Thyroid gland (tissue), 4 donors: Measurements from ENCODE around the gene GRIN2D. TPM values are rescaled to one million over a fixed set of nuclear protein-coding genes. Genes with fewer than 3 reads are reported as not detected.

Experiments used
- DNase-seq, 2 donors: peaks; one replicate each; pipeline ENCODE4 v3.0.0-alpha.2; 2019
- H3K27ac ChIP-seq, 3 donors: fragments of 200-600 bp; sonication (generic); 1 replicate in 2 of 3; 2 replicates in 1 of 3; pipeline ENCODE4 v1.5.1; 2016 to 2019; ENCODE audit warnings: mild to moderate bottlenecking in 1 of 3, moderate library complexity in 1 of 3
- H3K27me3 ChIP-seq: fragments of 200-600 bp; sonication (generic); one replicate; pipeline ENCODE4 v1.5.1; 2019
- H3K36me3 ChIP-seq, 2 donors: fragments of 200-600 bp; sonication (generic); one replicate each; pipeline ENCODE4 v1.5.1; 2016 to 2019
- H3K4me1 ChIP-seq, 2 donors: fragments of 200-600 bp; sonication (generic); one replicate each; pipeline ENCODE4 v1.5.1; 2017 to 2019
- H3K4me3 ChIP-seq, 3 donors: fragments of 200-600 bp; sonication (generic); replicated peaks in 1 of 3; 1 replicate in 2 of 3; 2 replicates in 1 of 3; pipeline ENCODE4 v1.5.1; 2016; ENCODE audit warnings: mild to moderate bottlenecking in 1 of 3
- H3K9me3 ChIP-seq: fragments of 200-600 bp; sonication (generic); one replicate; pipeline ENCODE4 v1.5.1; 2017
- POLR2A ChIP-seq, 2 donors: fragments of 450-650 bp; IDR thresholded peaks; one replicate each; pipeline ENCODE4 v1.6.1; 2017; ENCODE audit warnings: antibody characterized with exemption in 2 of 2, mild to moderate bottlenecking in 2 of 2, moderate library complexity in 1 of 2
- WGBS, 2 donors: methylation state at CpG; one replicate each; pipeline ENCODE4 v1.1.5; 2017; 5-methylcytosine and 5-hydroxymethylcytosine counted together
- intact Hi-C: fragments of 100-400 bp; cut with DNase I; formaldehyde crosslinking; loops from one replicate; pipeline ENCODE4 v1.15.1; 2023
- total RNA-seq, 4 donors: library from RNA; depleted of rRNA; stranded (reverse); fragments of >200 nt; gene quantifications; one replicate each; pipeline ENCODE4 v1.2.3, GENCODE V29; 2016
- TF ChIP-seq, protein P1 (sequence below), 6 experiments: fragments of 200-600 bp in 3 of 6; fragments of 450-650 bp in 3 of 6; sonication (generic) in 3 of 6; IDR thresholded peaks; one replicate each; pipeline ENCODE4 v1.5.1; 2016 to 2019; ENCODE audit warnings: antibody characterized with exemption in 6 of 6, mild to moderate bottlenecking in 2 of 6, inconsistent platforms in 1 of 6, moderate library complexity in 1 of 6

Gene GRIN2D
- total RNA-seq: 1 to 10 TPM in 1 of 4 donors, under 1 TPM in 3; 0.56 to 2.2 (median 0.84) TPM

DNA sequence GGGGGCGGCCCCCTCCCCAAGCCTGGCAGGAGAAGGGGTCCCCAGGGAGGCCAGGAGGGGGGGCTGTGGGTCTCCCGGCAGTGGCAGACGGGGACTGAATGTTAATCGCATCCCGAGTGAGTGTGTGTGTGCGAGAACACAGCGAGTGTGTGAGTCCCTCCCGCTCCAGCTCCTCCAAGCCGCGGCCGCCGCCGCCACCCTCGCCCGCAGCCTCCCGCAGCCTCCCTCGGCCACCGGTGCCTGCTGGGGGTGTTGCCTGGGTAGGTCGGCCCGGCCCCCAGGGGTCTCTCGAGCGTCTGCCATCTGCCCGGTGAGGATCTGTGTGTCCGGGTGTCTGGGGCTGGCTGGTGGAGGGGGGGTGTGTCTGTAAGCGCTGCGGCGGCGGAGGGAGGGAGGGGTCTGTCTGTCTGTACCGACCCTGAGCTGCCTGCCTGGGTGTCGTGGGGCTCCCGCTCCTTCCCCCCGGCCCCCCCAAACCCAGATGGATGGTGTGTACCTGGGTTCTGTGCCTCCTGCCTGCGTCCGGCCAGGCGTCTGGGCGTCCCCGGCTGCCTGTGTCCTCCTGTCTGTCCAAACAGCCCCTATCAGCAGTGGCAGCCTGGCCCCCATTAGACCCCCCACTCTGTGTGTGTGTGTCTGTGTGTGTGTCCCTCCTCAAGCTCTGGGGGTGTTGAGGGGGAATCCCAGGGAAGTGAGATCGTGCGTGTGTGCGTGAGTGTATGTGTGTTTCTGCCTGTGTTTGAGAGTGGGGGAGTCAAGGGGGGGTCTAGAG, at the start of gene GRIN2D:
GRIN2D (plus strand) TSS at position 110 of the 772 bp plus-strand sequence. CDS start 4,725 bp downstream, outside the sequence.
- peaks cover 0 to 6% of the 10 kb centered on the region in 2 donors for H3K36me3 ChIP-seq
- no peaks in the 10 kb centered on the region for H3K9me3 ChIP-seq
- WGBS, 2 donors: 3 to 5% methylated on average over 13 to 24 of the region's 40 CpGs

DNA sequence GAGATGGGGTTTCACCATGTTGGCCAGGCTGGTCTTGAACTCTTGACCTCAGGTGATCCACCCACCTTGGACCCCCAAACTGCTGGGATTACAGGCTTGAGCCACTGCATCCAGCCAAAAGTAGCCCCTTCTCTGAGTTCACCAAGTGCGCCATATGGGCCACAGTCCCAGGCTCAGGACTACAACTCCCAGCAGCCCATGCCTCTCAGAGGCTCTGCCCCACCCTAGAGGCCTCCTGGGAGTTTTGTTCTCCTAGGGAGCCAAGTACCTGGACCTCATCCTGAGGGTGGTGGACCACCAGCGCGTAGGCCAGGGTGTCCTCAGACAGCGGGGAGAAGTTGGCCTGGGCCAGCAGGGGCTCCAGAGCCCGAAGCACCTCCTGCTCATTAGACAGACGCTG, 48.6 kb upstream of the GRIN2D start:
- H3K27ac ChIP-seq: no peak overlapping the region
- H3K4me1 ChIP-seq: peaks cover 0 to 6% of the 10 kb centered on the region in 2 donors
- H3K9me3 ChIP-seq: no peaks in the 10 kb centered on the region
- no peaks in the 10 kb centered on the region for H3K27me3 ChIP-seq
- intact Hi-C loops: no loop called here
- no peak for DNase-seq
- no peak for TF ChIP-seq POLR2A (IDR thresholded peaks at IDR 0.05)
- TF ChIP-seq, protein P1, sequence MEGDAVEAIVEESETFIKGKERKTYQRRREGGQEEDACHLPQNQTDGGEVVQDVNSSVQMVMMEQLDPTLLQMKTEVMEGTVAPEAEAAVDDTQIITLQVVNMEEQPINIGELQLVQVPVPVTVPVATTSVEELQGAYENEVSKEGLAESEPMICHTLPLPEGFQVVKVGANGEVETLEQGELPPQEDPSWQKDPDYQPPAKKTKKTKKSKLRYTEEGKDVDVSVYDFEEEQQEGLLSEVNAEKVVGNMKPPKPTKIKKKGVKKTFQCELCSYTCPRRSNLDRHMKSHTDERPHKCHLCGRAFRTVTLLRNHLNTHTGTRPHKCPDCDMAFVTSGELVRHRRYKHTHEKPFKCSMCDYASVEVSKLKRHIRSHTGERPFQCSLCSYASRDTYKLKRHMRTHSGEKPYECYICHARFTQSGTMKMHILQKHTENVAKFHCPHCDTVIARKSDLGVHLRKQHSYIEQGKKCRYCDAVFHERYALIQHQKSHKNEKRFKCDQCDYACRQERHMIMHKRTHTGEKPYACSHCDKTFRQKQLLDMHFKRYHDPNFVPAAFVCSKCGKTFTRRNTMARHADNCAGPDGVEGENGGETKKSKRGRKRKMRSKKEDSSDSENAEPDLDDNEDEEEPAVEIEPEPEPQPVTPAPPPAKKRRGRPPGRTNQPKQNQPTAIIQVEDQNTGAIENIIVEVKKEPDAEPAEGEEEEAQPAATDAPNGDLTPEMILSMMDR (IDR thresholded peaks at IDR 0.05): no peak
- H3K4me3 ChIP-seq: no peak overlapping the region
- H3K36me3 ChIP-seq: no peaks in the 10 kb centered on the region
- WGBS, 2 donors: 98 to 100% methylated on average over 2 to 6 of the region's 6 CpGs

More for the DNA sequence above, at the start of gene GRIN2D:
- Histone ChIP-seq H3K4me3 (no peak within 1 kb of the TSS), H3K27me3 (peaks cover 32% of the 10 kb centered on the region), H3K4me1 (peaks cover 9 to 22% of the 10 kb centered on the region in 2 donors), H3K27ac (no peak within 1 kb of the TSS)
- TF ChIP-seq POLR2A (IDR thresholded peaks at IDR 0.05): no peak
- TF ChIP-seq, protein P1 (IDR thresholded peaks at IDR 0.05): no peak
- intact Hi-C loops: loop anchor here (10.0 kb wide), 1 partner anchor 51 kb away; the partner anchor contains the start of gene GRWD1
- no peak for DNase-seq

DNA sequence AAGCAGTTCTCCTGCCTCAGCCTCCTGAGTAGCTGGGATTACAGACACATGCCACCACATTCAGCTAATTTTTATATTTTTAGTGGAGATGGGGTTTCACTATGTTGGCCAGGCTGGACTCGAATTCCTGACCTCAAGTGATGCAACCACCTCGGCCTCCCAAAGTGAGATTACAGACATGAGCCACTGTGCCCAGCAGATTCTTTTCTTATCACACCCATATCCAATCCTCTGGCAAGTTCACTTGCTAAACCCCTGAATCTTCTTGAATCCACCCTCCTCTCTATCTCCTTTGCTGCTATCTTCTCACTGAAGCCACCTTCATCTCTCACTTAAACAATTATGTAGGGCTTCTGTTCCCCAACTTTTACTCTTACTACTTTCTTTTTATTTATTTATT, 47.3 kb upstream of the GRIN2D start:
- Histone ChIP-seq H3K36me3 (no peaks in the 10 kb centered on the region), H3K27me3 (no peaks in the 10 kb centered on the region), H3K4me3 (no peak overlapping the region), H3K27ac (no peak overlapping the region), H3K4me1 (peaks cover 0 to 6% of the 10 kb centered on the region in 2 donors), H3K9me3 (no peaks in the 10 kb centered on the region)
- TF ChIP-seq POLR2A (IDR thresholded peaks at IDR 0.05): no peak
- 93 to 97% methylated on average over 2 of the region's 2 CpGs for WGBS, 2 donors
- intact Hi-C loops: no loop called here
- no peak for DNase-seq

DNA sequence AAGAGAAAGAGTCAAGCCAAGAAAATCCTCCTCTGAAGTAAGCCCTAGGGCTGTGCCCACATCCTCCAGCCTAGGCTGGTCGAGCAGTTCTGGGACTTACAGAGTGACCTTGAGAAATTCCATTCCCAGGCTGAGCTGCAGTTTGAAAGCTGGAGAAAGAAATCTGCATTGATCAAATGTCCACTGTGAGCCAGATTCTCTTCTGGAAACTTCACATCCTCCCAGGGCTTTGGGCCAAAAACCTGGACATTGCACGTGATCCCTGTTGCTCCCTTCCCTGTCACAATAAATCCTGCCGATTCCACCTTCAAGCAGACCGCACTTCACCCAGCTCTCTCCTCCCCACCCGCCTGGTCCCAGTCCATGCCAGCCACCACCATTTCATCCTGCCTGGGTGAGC, 45.4 kb upstream of the GRIN2D start:
- no peak overlapping the region for H3K4me3 ChIP-seq
- no peak overlapping the region for H3K27ac ChIP-seq
- intact Hi-C loops: no loop called here
- TF ChIP-seq, protein P1 (IDR thresholded peaks at IDR 0.05): no peak
- TF ChIP-seq POLR2A (IDR thresholded peaks at IDR 0.05): no peak
- WGBS, 2 donors: 49 to 54% methylated on average over 5 of the region's 5 CpGs
- H3K9me3 ChIP-seq: no peaks in the 10 kb centered on the region
- H3K36me3 ChIP-seq: no peaks in the 10 kb centered on the region
- DNase-seq: peak in 1 of 2 donors; percentile 40
- H3K4me1 ChIP-seq: peaks cover 0 to 6% of the 10 kb centered on the region in 2 donors
- no peaks in the 10 kb centered on the region for H3K27me3 ChIP-seq

DNA sequence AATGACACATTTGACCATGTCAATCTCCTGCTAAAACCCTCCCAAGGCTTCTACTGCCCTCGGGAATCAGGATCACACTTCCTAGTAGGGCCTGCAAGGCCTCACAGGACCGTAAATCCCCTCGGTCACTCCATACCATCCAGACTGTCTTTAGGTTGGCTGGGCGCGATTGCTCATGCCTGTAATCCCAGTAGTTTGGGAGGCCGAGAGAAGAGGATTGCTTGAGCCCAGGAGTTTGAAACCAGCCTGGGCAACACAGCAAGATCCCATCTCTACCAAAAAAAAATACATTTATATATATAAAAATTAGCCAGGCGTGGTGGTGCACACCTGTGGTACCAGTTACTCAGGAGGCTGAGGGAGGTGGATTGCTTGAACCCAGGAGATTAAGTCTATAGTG, 44.7 kb upstream of the GRIN2D start:
- peaks cover 0 to 6% of the 10 kb centered on the region in 2 donors for H3K4me1 ChIP-seq
- no peak overlapping the region for H3K4me3 ChIP-seq
- 94 to 96% methylated on average over 7 of the region's 7 CpGs for WGBS, 2 donors
- intact Hi-C loops: no loop called here
- DNase-seq: no peak
- TF ChIP-seq, protein P1 (IDR thresholded peaks at IDR 0.05): no peak
- no peak for TF ChIP-seq POLR2A (IDR thresholded peaks at IDR 0.05)
- no peak overlapping the region for H3K27ac ChIP-seq
- H3K9me3 ChIP-seq: no peaks in the 10 kb centered on the region
- H3K27me3 ChIP-seq: no peaks in the 10 kb centered on the region
- no peaks in the 10 kb centered on the region for H3K36me3 ChIP-seq
